A549 (cell line): ENCODE measurements around the gene TRUB1. TPM values are rescaled to one million over a fixed set of nuclear protein-coding genes. Genes with fewer than 3 reads are reported as not detected.

Experiments used
- ATAC-seq, 2 experiments: fragments of 200-7000 bp in 1 of 2; fragments of >200 bp in 1 of 2; cut with Nextera tagmentation in 1 of 2; cut with Tn5 transposase in 1 of 2; 3 replicates each; pipeline versions ENCODE4 v1.8.0 to v1.9.1; 2018 to 2020; ENCODE audit warnings: mild to moderate bottlenecking in 1 of 2, moderate library complexity in 1 of 2
- CTCF ChIA-PET: fragments of 300-600 bp; sonication (Branson Sonifier 250); formaldehyde crosslinking; extraction: SDS; loops from one replicate; lab custom pipeline; 2021; ENCODE audit warnings: antibody characterized with exemption, inconsistent platforms; lab: Yijun Ruan, JAX
- POLR2A ChIA-PET: fragments of 350-600 bp; formaldehyde crosslinking; extraction: SDS; loops from one replicate; lab custom pipeline; 2021; ENCODE audit warnings: antibody characterized with exemption, inconsistent platforms; lab: Yijun Ruan, JAX
- DNase-seq, 2 experiments: peaks; one replicate each; pipeline versions ENCODE4 v3.0.0 to v3.0.0-alpha.2; 2011 to 2016; ENCODE audit warnings: low read depth in 1 of 2, low spot score in 1 of 2
- FAIRE-seq: peaks from 2 replicates; lab custom pipeline; 2011; peaks lifted over from hg19 to GRCh38; lab: Jason Lieb, UNC
- H3K27ac ChIP-seq, 2 experiments: fragments of >200 bp; sonication (Bioruptor Twin); formaldehyde crosslinking; 3 replicates each; pipeline ENCODE4 v1.5.1; 2016 to 2017
- H3K4me1 ChIP-seq: fragments of >200 bp; sonication (Bioruptor Twin); formaldehyde crosslinking; 3 replicates; pipeline ENCODE4 v1.6.1; 2016
- H3K4me2 ChIP-seq: fragments of >200 bp; sonication (Bioruptor Twin); formaldehyde crosslinking; 3 replicates; pipeline ENCODE4 v1.6.1; 2016
- H3K4me3 ChIP-seq: fragments of >200 bp; sonication (Bioruptor Twin); formaldehyde crosslinking; 3 replicates; pipeline ENCODE4 v1.5.1; 2016
- H3K9me3 ChIP-seq: fragments of >200 bp; sonication (Bioruptor Twin); formaldehyde crosslinking; 3 replicates; pipeline ENCODE4 v1.6.1; 2016
- BHLHE40 ChIP-seq: IDR thresholded peaks from 2 replicates; pipeline ENCODE4 v1.6.1; 2012; ENCODE audit warnings: low read depth, low read length, inconsistent platforms
- E2F6 ChIP-seq: IDR thresholded peaks from 2 replicates; pipeline ENCODE4 v1.6.1; 2012; ENCODE audit warnings: low read depth, borderline replicate concordance
- EHF ChIP-seq: fragments of 250-450 bp; sonication (Bioruptor Pico); IDR thresholded peaks from 2 replicates; pipeline ENCODE4 v1.5.0; 2020; ENCODE audit warnings: mild to moderate bottlenecking
- EP300 ChIP-seq, 2 experiments: fragments of >200 bp; sonication (Bioruptor Twin); formaldehyde crosslinking; IDR thresholded peaks; 2 replicates in 1 of 2; 3 replicates in 1 of 2; pipeline ENCODE4 v1.6.1; 2016 to 2017
- FOSL2 ChIP-seq, 2 experiments: fragments of 450-650 bp in 1 of 2; fragments of >200 bp in 1 of 2; sonication (Bioruptor Twin) in 1 of 2; formaldehyde crosslinking; IDR thresholded peaks; 2 replicates each; pipeline versions ENCODE4 v1.5.0 to v1.6.1; 2016 to 2020; ENCODE audit warnings: mild to moderate bottlenecking in 1 of 2, moderate library complexity in 1 of 2
- HEYL ChIP-seq: fragments of 250-450 bp; sonication (Bioruptor Pico); IDR thresholded peaks from 2 replicates; pipeline ENCODE4 v1.8.0; 2021; ENCODE audit warnings: mild to moderate bottlenecking, moderate library complexity
- HOXB13 ChIP-seq: fragments of 250-450 bp; sonication (Bioruptor Pico); IDR thresholded peaks from 2 replicates; pipeline ENCODE4 v1.5.0; 2020; ENCODE audit warnings: low read depth, mild to moderate bottlenecking, moderate library complexity
- MAX ChIP-seq: IDR thresholded peaks from 2 replicates; pipeline ENCODE4 v1.6.1; 2012
- MAZ ChIP-seq: fragments of 150-350 bp; IDR thresholded peaks from 2 replicates; pipeline ENCODE4 v1.6.1; 2014; ENCODE audit warnings: antibody characterized with exemption, low read depth, low read length, borderline replicate concordance
- MYC ChIP-seq: IDR thresholded peaks from 2 replicates; pipeline ENCODE4 v1.6.1; 2012; ENCODE audit warnings: mild to moderate bottlenecking, inconsistent platforms, low read length, improper control_type of control experiment, borderline replicate concordance
- NR3C1 ChIP-seq: fragments of >200 bp; sonication (Bioruptor Twin); formaldehyde crosslinking; IDR thresholded peaks from 3 replicates; pipeline ENCODE4 v1.6.1; 2017
- RAD21 ChIP-seq, 2 experiments: fragments of >200 bp in 1 of 2; sonication (Bioruptor Twin) in 1 of 2; formaldehyde crosslinking in 1 of 2; IDR thresholded peaks in 1 of 2; conservative IDR thresholded peaks in 1 of 2; 2 replicates in 1 of 2; 3 replicates in 1 of 2; pipeline ENCODE4 v1.6.1; 2012 to 2018; ENCODE audit warnings: inconsistent platforms in 1 of 2
- RNF2 ChIP-seq: fragments of 200-600 bp; sonication (generic); IDR thresholded peaks from 2 replicates; pipeline ENCODE4 v1.6.1; 2016; ENCODE audit warnings: low read depth, mild to moderate bottlenecking, antibody characterized with exemption, moderate library complexity, borderline replicate concordance
- SMC3 ChIP-seq: fragments of >200 bp; sonication (Bioruptor Twin); formaldehyde crosslinking; IDR thresholded peaks from 3 replicates; pipeline ENCODE4 v1.6.1; 2018; ENCODE audit warnings: inconsistent platforms
- USF2 ChIP-seq: fragments of 450-650 bp; IDR thresholded peaks from 2 replicates; pipeline ENCODE4 v1.6.1; 2014; ENCODE audit warnings: antibody characterized with exemption
- ZSCAN20 ChIP-seq: fragments of 250-450 bp; sonication (Bioruptor Pico); IDR thresholded peaks from 2 replicates; pipeline ENCODE4 v1.8.0; 2022; ENCODE audit warnings: mild to moderate bottlenecking, moderate library complexity
- WGBS: methylation state at CpG from one replicate; pipeline ENCODE4 v1.1.6; 2017; ENCODE audit errors: missing lambda C conversion rate; 5-methylcytosine and 5-hydroxymethylcytosine counted together
- polyA plus RNA-seq, 4 experiments: library from polyadenylated mRNA; depleted of rRNA in 3 of 4; stranded (reverse); fragments of >200 nt; fragmentation: RNase III in 1 of 4; extraction: RNeasy Plus Mini Kit Qiagen cat#74134 plus additional on column Dnase treatment in 1 of 4; gene quantifications; 2 replicates in 3 of 4; 3 replicates in 1 of 4; pipeline ENCODE4 v1.2.3, GENCODE V29; 2011 to 2017

Gene TRUB1
- polyA plus RNA-seq, 2 of the 4 experiments (the other 2 are of a cell fraction), result 19.5 to 40.4 TPM

GRCh38 chr10:114982989-114983388, 45.0 kb downstream of the TRUB1 start:
- Histone ChIP-seq H3K4me3 (no peak overlapping the region), H3K4me1 (no peaks in the 10 kb centered on the region), H3K4me2 (no peak overlapping the region), H3K27ac (no peak overlapping the region), H3K9me3 (peaks cover 26% of the 10 kb centered on the region)
- ATAC-seq (no peak), FAIRE-seq (no peak), DNase-seq (no peak)
- ChIA-PET POLR2A (no interaction called here), CTCF (interaction anchor here (0.6 kb wide), 1 partner anchor 149 kb away, joined by 4 read pairs; no protein-coding TSS in a partner anchor)
- no peak for TF ChIP-seq MYC

GRCh38 chr10:114987995-114988394, 50.0 kb downstream of the TRUB1 start:
- 92% methylated on average over 1 of the region's 1 CpG for WGBS
- DNase-seq, result no peak
- ChIA-PET POLR2A (no interaction called here), CTCF (no interaction called here)
- no peaks in the 10 kb centered on the region for H3K4me1 ChIP-seq
- no peak for FAIRE-seq
- H3K9me3 ChIP-seq, result peaks cover 20% of the 10 kb centered on the region
- H3K27ac ChIP-seq, result no peak overlapping the region
- no peak for ATAC-seq
- no peak overlapping the region for H3K4me2 ChIP-seq
- H3K4me3 ChIP-seq, result no peak overlapping the region
- no peak for TF ChIP-seq RNF2
- TF ChIP-seq, all 56 proteins: peak for 0

- FAIRE-seq (no peak), DNase-seq (no peak), ATAC-seq (no peak)
- WGBS, result 72% methylated on average over 3 of the region's 3 CpGs
- no peak overlapping the region for H3K4me3 ChIP-seq
- H3K4me2 ChIP-seq, result no peak overlapping the region
- H3K9me3 ChIP-seq, result peaks cover 3% of the 10 kb centered on the region; the same call in 1 of the 3 replicates
- ChIA-PET CTCF (no interaction called here), POLR2A (no interaction called here)
- H3K4me1 ChIP-seq, result no peaks in the 10 kb centered on the region
- H3K27ac ChIP-seq, result no peak overlapping the region
- TF ChIP-seq FOSL2 (IDR thresholded peaks at IDR 0.05), result no peak
- TF ChIP-seq FOSL2 (CRISPR knock-in tag; IDR thresholded peaks at IDR 0.05), result no peak
- TF ChIP-seq MAZ, result no peak
- no peak for TF ChIP-seq EP300 (IDR thresholded peaks at IDR 0.05)
- no peak for TF ChIP-seq ZSCAN20 (CRISPR knock-in tag)
- no peak for TF ChIP-seq HEYL (CRISPR knock-in tag)
- no peak for TF ChIP-seq MAX
- TF ChIP-seq SMC3, result no peak
- no peak for TF ChIP-seq BHLHE40
- TF ChIP-seq E2F6, result no peak
- no peak for TF ChIP-seq EHF (CRISPR knock-in tag)
- no peak for TF ChIP-seq RAD21 (conservative IDR thresholded peaks at IDR 0.05 in 1 of 2, IDR thresholded peaks at IDR 0.05 in 1 of 2)
- TF ChIP-seq NR3C1, result no peak
- TF ChIP-seq USF2, result no peak
These were observed 52.6 kb downstream of the TRUB1 start for GRCh38 chr10:114990586-114990985.

- ATAC-seq, result no peak
- no peak for DNase-seq
- TF ChIP-seq HOXB13 (CRISPR knock-in tag), result no peak
- H3K4me3 ChIP-seq, result no peak overlapping the region
- ChIA-PET CTCF (no interaction called here), POLR2A (no interaction called here)
- no peak for FAIRE-seq
- H3K4me2 ChIP-seq, result no peak overlapping the region
- WGBS, result 72% methylated on average over 4 of the region's 4 CpGs
- H3K4me1 ChIP-seq, result no peaks in the 10 kb centered on the region
- H3K9me3 ChIP-seq, result no peaks in the 10 kb centered on the region; the same call in 2 of the 3 replicates
- H3K27ac ChIP-seq, result no peak overlapping the region
These were observed 53.0 kb downstream of the TRUB1 start for GRCh38 chr10:114990991-114991390.
